Lung (tissue), 12 donors: ENCODE data around the gene DPCD. TPM values are rescaled to one million over a fixed set of nuclear protein-coding genes. Genes with fewer than 3 reads are reported as not detected.

ENCODE experiments used
- ATAC-seq: fragments of 200-7000 bp; cut with Tn5 transposase; one replicate; pipeline ENCODE4 v1.9.1; 2020; ENCODE audit warnings: moderate number of reproducible peaks; ENCODE audit not compliant: insufficient read depth, low FRiP score
- DNase-seq, 3 donors: peaks; one replicate each; pipeline ENCODE4 v3.0.0-alpha.2; 2013 to 2017
- H3K27ac ChIP-seq, 2 donors: one replicate each; pipeline ENCODE4 v1.5.1; 2013; ENCODE audit warnings: mild to moderate bottlenecking in 2 of 2, moderate library complexity in 2 of 2, control low read depth in 1 of 2, inconsistent platforms in 1 of 2, low read depth in 1 of 2, low read length in 1 of 2
- H3K27me3 ChIP-seq, 3 donors: one replicate each; pipeline ENCODE4 v1.5.1; 2013; ENCODE audit warnings: low read length in 2 of 3; ENCODE audit not compliant: control insufficient read depth in 3 of 3, insufficient read depth in 3 of 3
- H3K36me3 ChIP-seq, 4 donors: one replicate each; pipeline ENCODE4 v1.5.1; 2013; ENCODE audit warnings: low read length in 4 of 4, mild to moderate bottlenecking in 1 of 4, moderate library complexity in 1 of 4; ENCODE audit not compliant: control insufficient read depth in 4 of 4, insufficient read depth in 4 of 4
- H3K4me1 ChIP-seq, 5 donors: one replicate each; pipeline ENCODE4 v1.5.1; 2013; ENCODE audit warnings: low read length in 5 of 5, mild to moderate bottlenecking in 2 of 5, moderate library complexity in 1 of 5; ENCODE audit not compliant: control insufficient read depth in 5 of 5, insufficient read depth in 5 of 5
- H3K4me3 ChIP-seq: one replicate; pipeline ENCODE4 v1.5.1; 2013; ENCODE audit warnings: mild to moderate bottlenecking, control low read depth, moderate library complexity
- H3K9ac ChIP-seq, 2 donors: one replicate each; pipeline ENCODE4 v1.5.1; 2013; ENCODE audit warnings: low read length in 2 of 2, control low read depth in 1 of 2; ENCODE audit not compliant: insufficient read depth in 1 of 2
- H3K9me3 ChIP-seq, 4 donors: one replicate each; pipeline ENCODE4 v1.5.1; 2013; ENCODE audit warnings: low read length in 3 of 4, mild to moderate bottlenecking in 1 of 4, moderate library complexity in 1 of 4; ENCODE audit not compliant: control insufficient read depth in 4 of 4, insufficient read depth in 3 of 4
- WGBS, 2 donors: extraction: QIAGEN DNeasy Blood & Tissue Kit; methylation state at CpG; one replicate each; pipeline ENCODE4 v1.1.7; 2013; 5-methylcytosine and 5-hydroxymethylcytosine counted together
- polyA plus RNA-seq, 2 donors: library from polyadenylated mRNA; stranded (reverse); fragments of 200-250 nt; gene quantifications; one replicate each; pipeline ENCODE4 v1.2.1, GENCODE V29; 2013
- total RNA-seq, 2 donors: library from RNA; depleted of rRNA in 1 of 2; stranded (reverse); fragments of >200 nt in 1 of 2; gene quantifications; one replicate each; pipeline ENCODE4 v1.2.1, GENCODE V29; 2014 to 2021
- TF ChIP-seq, protein P1 (sequence below): IDR thresholded peaks from 2 replicates; pipeline ENCODE4 v1.5.1; 2012; ENCODE audit warnings: mild to moderate bottlenecking; ENCODE audit errors: control extremely low read depth, extremely low read depth
- donor health status: control.
- donor health status: control.
- donor health status: Bipolar disorder and iron deficiency.
- donor health status: healthy.
- donor health status: DM: yes; HTN: yes; CAD: no.

Gene DPCD
- total and polyA plus RNA-seq, 4 donors = 24.1 to 31.8 (median 25.9) TPM

DNA sequence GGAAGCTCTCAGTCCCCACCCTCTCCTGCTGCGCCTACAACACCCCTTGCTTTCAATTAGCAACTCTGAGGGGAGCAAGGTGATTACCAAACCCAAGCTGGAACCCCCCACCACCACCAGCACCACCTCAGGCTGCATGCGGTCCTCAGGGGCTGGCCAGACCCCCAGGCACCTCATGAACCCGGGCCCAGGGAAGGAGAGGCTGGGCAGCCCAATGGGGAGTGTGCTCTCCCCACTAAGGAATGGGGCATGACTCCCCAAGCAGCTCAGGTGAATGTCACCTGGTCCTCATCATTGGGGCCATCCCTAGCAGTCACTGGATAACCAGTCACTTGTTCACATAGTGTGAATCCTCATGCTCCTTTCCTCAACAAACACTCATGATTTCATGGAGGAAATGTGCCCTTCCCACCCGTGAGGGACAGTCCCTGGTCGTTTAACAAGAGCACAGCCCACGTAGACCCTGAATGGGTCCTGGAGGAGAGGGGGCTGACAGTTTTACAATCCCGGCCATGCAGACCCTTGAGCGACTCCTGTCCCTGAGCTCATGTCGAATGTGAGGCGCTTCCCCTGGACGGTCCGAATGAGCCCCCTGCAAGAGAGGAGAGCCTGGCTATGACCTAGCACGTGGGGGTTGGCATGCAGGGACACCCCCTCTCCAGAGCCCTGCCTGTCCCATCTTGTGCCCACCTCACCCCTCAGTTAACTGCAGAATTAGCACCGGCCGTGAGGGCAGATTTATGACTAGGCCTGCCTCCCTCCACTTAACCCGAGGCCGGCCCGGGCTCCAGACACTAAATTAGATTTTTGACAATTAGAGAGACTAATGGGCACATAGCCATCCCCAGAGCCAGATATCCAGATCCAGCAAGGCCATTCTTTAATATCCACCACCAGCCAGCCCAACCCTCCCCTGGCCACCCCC lies 29.2 kb upstream of the DPCD start:
- Histone ChIP-seq H3K27me3 (peaks cover 0 to 4% (median 0%) of the 10 kb centered on the region in 3 donors), H3K4me1 (no peaks in the 10 kb centered on the region), H3K4me3 (no peak overlapping the region), H3K27ac (no peak overlapping the region), H3K9me3 (no peaks in the 10 kb centered on the region), H3K9ac (no peak overlapping the region), H3K36me3 (peaks cover 0 to 13% (median 3%) of the 10 kb centered on the region in 4 donors)
- ATAC-seq = no peak
- DNase-seq = no peak
- WGBS, 2 donors = 73 to 83% methylated on average over 18 of the region's 18 CpGs
- TF ChIP-seq, protein P1, sequence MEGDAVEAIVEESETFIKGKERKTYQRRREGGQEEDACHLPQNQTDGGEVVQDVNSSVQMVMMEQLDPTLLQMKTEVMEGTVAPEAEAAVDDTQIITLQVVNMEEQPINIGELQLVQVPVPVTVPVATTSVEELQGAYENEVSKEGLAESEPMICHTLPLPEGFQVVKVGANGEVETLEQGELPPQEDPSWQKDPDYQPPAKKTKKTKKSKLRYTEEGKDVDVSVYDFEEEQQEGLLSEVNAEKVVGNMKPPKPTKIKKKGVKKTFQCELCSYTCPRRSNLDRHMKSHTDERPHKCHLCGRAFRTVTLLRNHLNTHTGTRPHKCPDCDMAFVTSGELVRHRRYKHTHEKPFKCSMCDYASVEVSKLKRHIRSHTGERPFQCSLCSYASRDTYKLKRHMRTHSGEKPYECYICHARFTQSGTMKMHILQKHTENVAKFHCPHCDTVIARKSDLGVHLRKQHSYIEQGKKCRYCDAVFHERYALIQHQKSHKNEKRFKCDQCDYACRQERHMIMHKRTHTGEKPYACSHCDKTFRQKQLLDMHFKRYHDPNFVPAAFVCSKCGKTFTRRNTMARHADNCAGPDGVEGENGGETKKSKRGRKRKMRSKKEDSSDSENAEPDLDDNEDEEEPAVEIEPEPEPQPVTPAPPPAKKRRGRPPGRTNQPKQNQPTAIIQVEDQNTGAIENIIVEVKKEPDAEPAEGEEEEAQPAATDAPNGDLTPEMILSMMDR = no peak

DNA sequence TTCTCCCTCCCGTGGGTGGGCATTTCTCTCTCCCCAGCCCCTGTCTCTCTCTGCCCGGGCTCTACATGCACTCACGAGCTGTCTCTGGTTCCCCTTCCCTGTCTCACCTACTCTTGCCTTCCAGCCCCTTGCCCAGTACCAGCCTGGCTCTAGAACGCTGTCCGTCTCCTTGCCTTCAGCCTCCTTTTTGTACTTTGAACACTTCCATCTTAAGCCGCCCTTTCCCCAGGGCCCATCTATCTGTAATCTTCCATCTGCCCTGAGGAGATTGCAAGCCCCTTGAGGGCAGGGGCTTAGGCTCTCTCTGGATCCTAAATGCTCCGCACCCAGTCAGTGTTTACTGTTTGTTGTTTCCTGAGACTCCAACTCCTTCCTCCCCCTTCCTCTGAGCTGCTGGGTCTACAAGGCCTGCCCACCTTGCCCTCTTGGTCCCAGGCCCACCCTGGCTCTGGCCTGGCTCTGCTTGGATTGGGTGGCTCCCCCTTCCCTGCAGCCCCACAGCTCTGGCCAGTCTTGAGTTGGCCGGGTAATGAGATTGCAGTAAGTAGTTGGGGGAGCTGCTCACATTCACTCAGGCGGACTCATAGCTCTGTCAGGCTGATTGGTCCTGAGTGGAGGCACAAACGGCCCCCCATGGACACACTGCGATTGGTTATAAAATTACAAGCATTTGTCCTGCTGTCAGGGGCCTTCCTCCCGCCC lies 28.4 kb upstream of the DPCD start:
- Histone ChIP-seq H3K9ac (no peak overlapping the region), H3K9me3 (no peaks in the 10 kb centered on the region), H3K4me3 (no peak overlapping the region), H3K27me3 (peaks cover 0 to 7% (median 0%) of the 10 kb centered on the region in 3 donors), H3K27ac (no peak overlapping the region), H3K36me3 (peaks cover 0 to 8% (median 0%) of the 10 kb centered on the region in 4 donors), H3K4me1 (no peaks in the 10 kb centered on the region)
- DNase-seq (no peak), ATAC-seq (no peak)
- 81 to 88% methylated on average over 12 of the region's 12 CpGs for WGBS, 2 donors
- TF ChIP-seq, protein P1 = no peak

DNA sequence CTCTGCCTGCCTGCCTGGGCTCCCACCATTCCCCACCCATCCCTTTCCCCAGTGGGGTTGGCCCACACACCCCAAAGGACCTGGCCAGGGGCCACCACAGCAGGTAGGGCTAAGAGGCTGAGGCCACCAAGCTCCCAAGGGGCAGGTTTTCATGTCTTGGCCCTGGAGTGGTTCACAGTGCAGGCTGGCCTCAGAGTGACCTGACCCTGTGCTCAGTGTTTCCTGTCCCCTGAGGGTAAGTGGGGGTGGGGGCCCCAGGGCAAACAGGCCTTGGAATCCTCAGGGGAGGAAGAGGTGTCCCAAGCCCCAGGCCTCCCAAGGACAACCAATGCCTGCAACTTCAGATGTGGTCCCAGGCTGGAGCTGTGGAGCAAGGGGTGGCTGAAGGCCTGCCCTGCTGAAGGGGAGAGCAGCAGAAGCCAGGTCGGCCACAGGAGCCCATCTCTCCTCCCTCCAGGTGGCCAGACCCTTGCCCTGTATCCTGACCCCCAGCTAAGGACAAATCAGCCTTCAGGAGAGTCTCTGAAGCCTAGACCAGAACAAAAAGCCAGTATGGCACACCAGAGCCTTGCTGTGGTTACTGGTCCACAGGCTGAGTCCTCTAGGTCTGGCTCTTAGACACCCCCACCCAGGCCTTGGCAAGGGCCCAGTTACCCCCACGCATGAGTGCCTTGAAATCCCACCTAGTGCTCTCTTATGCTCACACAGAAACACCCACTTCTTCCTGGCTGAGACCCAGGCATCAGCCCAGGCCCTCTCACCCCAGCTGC lies 27.6 kb upstream of the DPCD start:
- Histone ChIP-seq H3K27ac (no peak overlapping the region), H3K36me3 (peaks cover 0 to 4% (median 0%) of the 10 kb centered on the region in 4 donors), H3K4me1 (no peaks in the 10 kb centered on the region), H3K4me3 (no peak overlapping the region), H3K9ac (no peak overlapping the region), H3K27me3 (peaks cover 0 to 10% (median 0%) of the 10 kb centered on the region in 3 donors), H3K9me3 (no peaks in the 10 kb centered on the region)
- no peak for DNase-seq
- TF ChIP-seq, protein P1 = no peak
- no peak for ATAC-seq
- WGBS, 2 donors = 46 to 56% methylated on average over 2 of the region's 2 CpGs
